GM23248 (cell line): Measurements from ENCODE around the gene NAV2.

Experiments
- EZH2 ChIP-seq: fragments of 200-600 bp; sonication (generic); IDR thresholded peaks from 2 replicates; pipeline ENCODE4 v1.6.1; 2018; ENCODE audit warnings: antibody characterized with exemption, mild to moderate bottlenecking; ENCODE audit not compliant: insufficient read depth, poor library complexity, severe bottlenecking
- EZH2phosphoT487 ChIP-seq: fragments of 200-600 bp; sonication (generic); IDR thresholded peaks from 2 replicates; pipeline ENCODE4 v1.6.1; 2018; ENCODE audit warnings: antibody characterized with exemption, moderate library complexity, mild to moderate bottlenecking, low read depth; ENCODE audit not compliant: insufficient read depth

- TF ChIP-seq EZH2phosphoT487: no peak
- TF ChIP-seq EZH2: no peak
Observed at GRCh38 chr11:19781351-19781750, 68.7 kb downstream of the NAV2 start.
